Measurements from ENCODE around the gene MRPL14.

GRCh38 chr6:44166591-44167184 lies 39.4 kb upstream of the MRPL14 start:
- TF ChIP-seq CTCF (IDR thresholded peaks at IDR 0.05) (no peak), POLR2A (IDR thresholded peaks at IDR 0.05) (no peak)
